Skeletal muscle tissue (tissue), 4 donors: ENCODE data around the gene UBE2E1. TPM values are rescaled to one million over a fixed set of nuclear protein-coding genes. Genes with fewer than 3 reads are reported as not detected.
A peak's percentile ranks its signal among the peaks of the same experiment; 100 is the strongest.
"Not testable (repeated sequence)": the region's sequence is repeated elsewhere in the genome, so short reads cannot be mapped to it uniquely, and the experiment has no call there.

ENCODE experiments used
- H3K27ac ChIP-seq: one replicate; pipeline ENCODE4 v1.7.0; 2013; ENCODE audit warnings: mild to moderate bottlenecking, low read depth, low read length, inconsistent platforms
- H3K27me3 ChIP-seq, 3 donors: one replicate each; pipeline ENCODE4 v1.7.0; 2013; ENCODE audit warnings: low read length in 3 of 3; ENCODE audit not compliant: control insufficient read depth in 3 of 3, insufficient read depth in 3 of 3
- H3K36me3 ChIP-seq, 3 donors: one replicate each; pipeline ENCODE4 v1.7.0; 2013; ENCODE audit warnings: low read length in 3 of 3; ENCODE audit not compliant: control insufficient read depth in 3 of 3, insufficient read depth in 3 of 3
- H3K4me1 ChIP-seq, 3 donors: one replicate each; pipeline ENCODE4 v1.7.0; 2013; ENCODE audit warnings: low read length in 3 of 3, mild to moderate bottlenecking in 3 of 3; ENCODE audit not compliant: control insufficient read depth in 3 of 3, insufficient read depth in 3 of 3
- H3K4me3 ChIP-seq, 3 donors: one replicate each; pipeline ENCODE4 v1.7.0; 2013; ENCODE audit warnings: low read length in 3 of 3
- H3K9ac ChIP-seq, 3 donors: one replicate each; pipeline ENCODE4 v1.7.0; 2013; ENCODE audit warnings: low read length in 3 of 3, mild to moderate bottlenecking in 3 of 3, moderate library complexity in 2 of 3, low read depth in 1 of 3
- H3K9me3 ChIP-seq, 3 donors: one replicate each; pipeline ENCODE4 v1.7.0; 2013; ENCODE audit warnings: low read length in 3 of 3; ENCODE audit not compliant: control insufficient read depth in 3 of 3
- total RNA-seq: library from RNA; depleted of rRNA; stranded (reverse); fragments of >200 nt; gene quantifications from one replicate; pipeline ENCODE4 v1.2.3, GENCODE V29; 2014
- donor health status: Osteomylitis.

Gene UBE2E1
- total RNA-seq, 1 donor from 2014 or later: 83.0 TPM

DNA sequence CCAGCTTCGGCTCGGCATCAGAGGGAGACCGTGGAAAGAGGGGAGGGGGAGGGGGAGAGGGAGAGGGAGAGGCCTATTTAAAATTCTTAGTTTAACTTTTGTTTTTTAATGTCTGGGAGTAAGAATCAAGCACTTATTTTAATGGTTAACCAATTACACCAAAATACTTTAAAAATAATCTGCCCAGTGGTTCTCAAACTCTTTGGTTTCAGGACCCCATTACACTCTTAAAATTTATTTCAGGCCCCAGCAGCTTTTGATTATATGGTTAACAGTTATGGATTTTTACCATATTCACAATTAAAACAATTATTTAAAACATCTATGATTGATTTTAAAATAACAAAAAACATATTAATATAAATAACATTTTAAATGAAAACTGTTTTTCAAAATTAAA lies 66.6 kb downstream of the UBE2E1 start:
- Histone ChIP-seq H3K27ac (no peak overlapping the region), H3K4me3 (no peak overlapping the region), H3K9me3 (no peaks in the 10 kb centered on the region), H3K9ac (no peak overlapping the region), H3K4me1 (peaks cover 29 to 39% (median 36%) of the 10 kb centered on the region in 3 donors), H3K27me3 (no peaks in the 10 kb centered on the region), H3K36me3 (no peaks in the 10 kb centered on the region)

GRCh38 chr3:23873941-23874340 lies 68.2 kb downstream of the UBE2E1 start:
- peak overlapping the region in 1 of 3 donors; percentile 23 for H3K4me3 ChIP-seq
- H3K36me3 ChIP-seq: no peaks in the 10 kb centered on the region
- no peaks in the 10 kb centered on the region for H3K9me3 ChIP-seq
- H3K4me1 ChIP-seq: peaks cover 24 to 36% (median 35%) of the 10 kb centered on the region in 3 donors
- no peaks in the 10 kb centered on the region for H3K27me3 ChIP-seq
- H3K9ac ChIP-seq: peak overlapping the region in 1 of 3 donors; percentile 34
- no peak overlapping the region for H3K27ac ChIP-seq

DNA sequence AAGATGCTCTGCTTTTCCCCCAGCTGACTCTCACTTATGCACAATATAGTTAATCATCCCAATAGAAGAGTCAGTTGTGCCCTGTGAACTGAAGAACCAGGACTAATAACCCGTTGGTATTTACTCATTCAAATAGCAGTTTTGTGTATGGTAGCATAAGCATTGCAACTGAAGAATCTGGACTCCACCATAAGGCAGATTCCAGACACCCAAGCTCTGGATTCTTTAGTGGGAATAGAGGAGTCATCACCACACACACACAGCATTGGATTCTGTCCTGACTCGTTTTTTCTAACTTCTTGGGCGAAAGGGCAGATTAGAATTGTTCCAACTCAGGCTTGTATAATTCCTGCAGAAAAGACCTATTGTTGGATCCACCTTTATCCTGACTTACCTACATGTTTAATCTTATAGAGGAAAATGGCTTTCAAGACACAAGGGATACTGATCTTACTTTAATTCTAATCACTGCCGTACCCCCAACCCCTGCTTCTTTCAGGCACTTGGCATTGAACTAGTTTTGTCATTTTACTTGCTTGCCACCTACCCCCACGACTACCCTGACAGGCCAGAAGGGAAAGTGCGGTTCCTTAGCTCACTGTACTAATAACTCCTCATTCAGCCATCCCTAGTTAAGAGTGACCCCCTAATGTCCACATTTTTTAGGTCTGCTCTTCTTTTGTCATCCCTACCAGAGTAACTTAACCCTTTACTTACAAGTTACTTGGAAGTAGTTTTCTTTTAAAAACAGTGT lies 68.8 kb downstream of the UBE2E1 start:
- peak overlapping the region in 1 of 3 donors; percentile 34 for H3K9ac ChIP-seq
- peaks cover 24 to 35% (median 34%) of the 10 kb centered on the region in 3 donors for H3K4me1 ChIP-seq
- no peaks in the 10 kb centered on the region for H3K9me3 ChIP-seq
- no peak overlapping the region for H3K27ac ChIP-seq
- no peaks in the 10 kb centered on the region for H3K27me3 ChIP-seq
- H3K4me3 ChIP-seq: no peak overlapping the region
- no peaks in the 10 kb centered on the region for H3K36me3 ChIP-seq

DNA sequence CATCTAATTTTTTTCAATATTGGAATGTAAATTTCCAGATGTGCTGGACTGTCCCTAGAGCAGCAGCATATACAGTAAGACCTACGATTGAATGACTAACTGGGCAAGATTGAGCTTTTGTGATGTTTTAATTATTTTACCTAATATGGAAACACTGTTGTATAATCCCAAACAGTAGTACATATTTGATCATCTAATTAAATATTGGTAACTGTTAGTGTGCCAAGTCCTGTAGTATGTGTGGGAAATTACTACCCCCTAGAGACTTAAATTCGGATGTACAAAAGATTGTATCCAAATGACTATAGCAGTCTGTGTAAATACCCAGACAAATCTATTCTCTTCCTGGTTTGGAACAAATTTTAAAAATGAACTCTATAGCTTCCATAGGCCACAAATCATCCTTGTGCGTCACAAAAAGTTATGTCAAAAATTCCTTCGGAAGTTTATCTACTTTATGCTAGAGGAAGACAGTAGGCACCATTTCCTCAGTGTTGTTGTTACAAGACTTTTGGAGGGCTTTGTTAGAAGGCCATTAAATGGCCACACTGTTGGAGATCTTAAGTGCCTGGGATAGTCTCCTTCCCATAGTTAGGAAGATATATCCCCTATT lies 69.5 kb downstream of the UBE2E1 start:
- Histone ChIP-seq H3K4me1 (peaks cover 22 to 32% (median 29%) of the 10 kb centered on the region in 3 donors), H3K27ac (no peak overlapping the region)

GRCh38 chr3:23876923-23877322 lies 71.2 kb downstream of the UBE2E1 start:
- Histone ChIP-seq H3K4me1 (peaks cover 22 to 32% (median 27%) of the 10 kb centered on the region in 3 donors), H3K36me3 (peaks cover 0 to 2% (median 0%) of the 10 kb centered on the region in 3 donors), H3K27ac (no peak overlapping the region), H3K9me3 (no peaks in the 10 kb centered on the region), H3K27me3 (no peaks in the 10 kb centered on the region), H3K9ac (peak overlapping the region in 1 of 3 donors; percentile 5), H3K4me3 (peak overlapping the region in 1 of 3 donors; percentile 14)

More for the DNA sequence above, 69.5 kb downstream of the UBE2E1 start:
- Histone ChIP-seq H3K9ac (no peak overlapping the region), H3K4me3 (no peak overlapping the region), H3K9me3 (no peaks in the 10 kb centered on the region), H3K27me3 (no peaks in the 10 kb centered on the region), H3K36me3 (no peaks in the 10 kb centered on the region)

GRCh38 chr3:23877329-23877980 lies 71.7 kb downstream of the UBE2E1 start:
- Histone ChIP-seq H3K27me3 (no peaks in the 10 kb centered on the region), H3K4me1 (peaks cover 22 to 32% (median 27%) of the 10 kb centered on the region in 3 donors), H3K4me3 (no peak overlapping the region), H3K27ac (no peak overlapping the region), H3K9me3 (no peaks in the 10 kb centered on the region), H3K9ac (peak overlapping the region in 1 of 3 donors; percentile 5), H3K36me3 (peaks cover 0 to 2% (median 0%) of the 10 kb centered on the region in 3 donors)

DNA sequence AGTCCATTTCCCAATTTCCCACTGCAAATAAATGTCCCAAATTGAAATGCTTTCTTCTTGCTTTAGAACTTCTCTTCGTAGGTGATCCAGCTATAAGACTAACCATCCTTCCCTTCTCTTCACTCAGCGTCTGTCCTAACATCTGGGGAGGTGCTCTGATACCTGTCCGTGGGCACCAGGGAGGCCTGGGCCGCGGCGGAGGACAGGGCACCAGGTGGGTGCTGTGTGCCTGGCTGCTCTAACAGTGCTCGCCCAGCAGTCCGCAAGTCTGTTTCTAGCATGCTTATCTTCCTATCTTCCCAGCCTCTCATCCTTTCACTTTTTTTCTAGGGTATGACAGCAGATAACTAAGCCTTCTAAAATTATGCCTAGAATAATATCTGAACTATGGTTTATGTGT lies 73.7 kb downstream of the UBE2E1 start:
- Histone ChIP-seq H3K36me3 (peaks cover 0 to 2% (median 0%) of the 10 kb centered on the region in 3 donors), H3K9me3 (no peaks in the 10 kb centered on the region), H3K27ac (no peak overlapping the region), H3K9ac (no peak overlapping the region), H3K27me3 (no peaks in the 10 kb centered on the region), H3K4me3 (no peak overlapping the region), H3K4me1 (peaks cover 15 to 24% (median 16%) of the 10 kb centered on the region in 3 donors)

GRCh38 chr3:23880703-23881339 lies 75.1 kb downstream of the UBE2E1 start:
- Histone ChIP-seq H3K4me1 (peaks cover 8 to 13% (median 10%) of the 10 kb centered on the region in 3 donors), H3K27ac (no peak overlapping the region), H3K27me3 (no peaks in the 10 kb centered on the region), H3K36me3 (peaks cover 0 to 2% (median 0%) of the 10 kb centered on the region in 3 donors), H3K9me3 (no peaks in the 10 kb centered on the region), H3K4me3 (no peak overlapping the region), H3K9ac (no peak overlapping the region)

- H3K27me3 ChIP-seq, H3K9me3 ChIP-seq, H3K9ac ChIP-seq, H3K4me3 ChIP-seq, H3K4me1 ChIP-seq, H3K27ac ChIP-seq, H3K36me3 ChIP-seq: not testable (repeated sequence)
Observed at GRCh38 chr3:23881993-23882392, 76.2 kb downstream of the UBE2E1 start.
